Endothelial cell of umbilical vein (primary cell): ENCODE measurements around the gene WDR93. TPM values are rescaled to one million over a fixed set of nuclear protein-coding genes. Genes with fewer than 3 reads are reported as not detected.

Experiments used
- BruUV-seq: library from RNA; stranded (reverse); fragments of 400-500 nt; replicated peaks from 2 replicates; lab custom pipeline; 2021; lab: Mats Ljungman, UMichigan
- CTCF ChIA-PET: fragments of 300-600, 350-600 bp; sonication (Branson Sonifier 250); formaldehyde crosslinking; loops from one replicate; lab custom pipeline; 2021; ENCODE audit warnings: antibody characterized with exemption, inconsistent platforms; lab: Charles Lee
- POLR2A ChIA-PET: fragments of 300-600, 350-600 bp; sonication (Branson Sonifier 250); formaldehyde crosslinking; loops from one replicate; lab custom pipeline; 2021; ENCODE audit warnings: antibody characterized with exemption, inconsistent platforms; lab: Charles Lee
- DNase-seq: peaks from one replicate; pipeline ENCODE4 v3.0.0-alpha.2; 2011; ENCODE audit warnings: low read depth, low spot score
- FAIRE-seq: peaks from 2 replicates; lab custom pipeline; 2011; peaks lifted over from hg19 to GRCh38; lab: Jason Lieb, UNC
- H2AFZ ChIP-seq: 2 replicates; pipeline ENCODE4 v1.6.0; 2012; ENCODE audit warnings: low read depth, low read length, control low read depth, inconsistent platforms
- H3K27ac ChIP-seq: 2 replicates; pipeline ENCODE4 v1.5.1; 2011; ENCODE audit warnings: low read depth, mild to moderate bottlenecking, control low read depth, low read length, moderate library complexity; ENCODE audit not compliant: insufficient read depth
- H3K27me3 ChIP-seq, 2 experiments: 2 replicates each; pipeline versions ENCODE4 v1.6.0 to v1.6.1; 2011; ENCODE audit warnings: low read length in 2 of 2, mixed read lengths in 1 of 2; ENCODE audit not compliant: control insufficient read depth in 2 of 2, insufficient read depth in 2 of 2
- H3K36me3 ChIP-seq, 2 experiments: 2 replicates in 1 of 2; 3 replicates in 1 of 2; pipeline ENCODE4 v1.5.1; 2011; ENCODE audit warnings: low read length in 2 of 2, mild to moderate bottlenecking in 1 of 2, moderate library complexity in 1 of 2; ENCODE audit not compliant: control insufficient read depth in 2 of 2, insufficient read depth in 2 of 2; ENCODE audit errors: extremely low read depth in 1 of 2
- H3K4me1 ChIP-seq: 3 replicates; pipeline ENCODE4 v1.5.1; 2011; ENCODE audit warnings: mild to moderate bottlenecking, low read length; ENCODE audit not compliant: control insufficient read depth, insufficient read depth; ENCODE audit errors: extremely low read depth
- H3K4me2 ChIP-seq: 2 replicates; pipeline ENCODE4 v1.6.1; 2011; ENCODE audit warnings: low read length, control low read depth, mixed read lengths; ENCODE audit not compliant: insufficient read depth
- H3K4me3 ChIP-seq, 3 experiments: fragments of 200-600 bp in 1 of 3; sonication (generic), shearing (Covaris generic) in 1 of 3; replicated peaks in 1 of 3; 2 replicates each; pipeline ENCODE4 v1.5.1; 2011 to 2016; ENCODE audit warnings: control low read depth in 3 of 3, low read length in 3 of 3, mild to moderate bottlenecking in 2 of 3, inconsistent platforms in 1 of 3, low read depth in 1 of 3, moderate library complexity in 1 of 3; ENCODE audit not compliant: insufficient read depth in 1 of 3
- H3K79me2 ChIP-seq: 2 replicates; pipeline ENCODE4 v1.6.0; 2012; ENCODE audit warnings: low read length, inconsistent platforms; ENCODE audit not compliant: control insufficient read depth, insufficient read depth
- H3K9ac ChIP-seq: replicated peaks from 2 replicates; pipeline ENCODE3; 2011; ENCODE audit warnings: low read length, control low read depth; ENCODE audit not compliant: insufficient read depth; ENCODE audit errors: extremely low read depth
- H3K9me1 ChIP-seq: replicated peaks from 3 replicates; pipeline ENCODE4 v1.6.0; 2011; ENCODE audit warnings: mild to moderate bottlenecking, low read length; ENCODE audit not compliant: control insufficient read depth, insufficient read depth; ENCODE audit errors: extremely low read depth
- H3K9me3 ChIP-seq: replicated peaks from 2 replicates; pipeline ENCODE4 v1.5.1; 2012; ENCODE audit warnings: low read length, inconsistent platforms; ENCODE audit not compliant: control insufficient read depth, insufficient read depth
- H4K20me1 ChIP-seq: replicated peaks from 2 replicates; pipeline ENCODE3; 2011; ENCODE audit warnings: mild to moderate bottlenecking, low read length; ENCODE audit not compliant: control insufficient read depth, insufficient read depth; ENCODE audit errors: extremely low read depth
- EZH2 ChIP-seq: IDR thresholded peaks from 2 replicates; pipeline ENCODE4 v1.6.1; 2012; ENCODE audit warnings: borderline replicate concordance, low read depth, mild to moderate bottlenecking, moderate library complexity, low read length, inconsistent platforms; ENCODE audit not compliant: severe bottlenecking
- FOS ChIP-seq: IDR thresholded peaks from 2 replicates; pipeline ENCODE4 v1.6.1; 2011; ENCODE audit warnings: mild to moderate bottlenecking, low read length, moderate library complexity, borderline replicate concordance; ENCODE audit not compliant: insufficient read depth
- GATA2 ChIP-seq: IDR thresholded peaks from 2 replicates; pipeline ENCODE4 v1.7.0; 2011; ENCODE audit warnings: low read depth, mild to moderate bottlenecking, moderate library complexity, mixed read lengths, low read length; ENCODE audit not compliant: insufficient read length, insufficient read depth
- JUN ChIP-seq: IDR thresholded peaks from 2 replicates; pipeline ENCODE4 v1.6.1; 2011; ENCODE audit warnings: borderline replicate concordance, low read depth; ENCODE audit not compliant: insufficient read length, insufficient read depth
- MYC ChIP-seq: IDR thresholded peaks from one replicate; pipeline ENCODE4 v1.6.1; 2011; ENCODE audit warnings: mild to moderate bottlenecking, low read depth, low read length
- POLR2A ChIP-seq: IDR thresholded peaks from 2 replicates; pipeline ENCODE4 v1.6.1; 2012; ENCODE audit warnings: low read depth, mild to moderate bottlenecking, control low read depth, low read length
- POLR2AphosphoS5 ChIP-seq: IDR thresholded peaks from 2 replicates; pipeline ENCODE4 v1.6.1; 2012; ENCODE audit warnings: low read depth, mild to moderate bottlenecking, control low read depth, low read length, moderate library complexity; ENCODE audit not compliant: insufficient read depth
- dilution Hi-C: fragments of 300-500 bp; cut with MboI; formaldehyde crosslinking; loops from one replicate; pipeline ENCODE4 v1.15.0; 2019; ENCODE audit warnings: low sequenced_read_pairs; ENCODE audit not compliant: extremely low pct_ligation_motif_present
- intact Hi-C: fragments of 100-400 bp; cut with micrococcal nuclease; formaldehyde crosslinking; loops from one replicate; pipeline ENCODE4 v1.10.0; 2022
- polyA plus RNA-seq, 4 experiments: library from polyadenylated mRNA; depleted of rRNA in 3 of 4; stranded (reverse) in 3 of 4; unstranded in 1 of 4; fragments of >200 nt; gene quantifications; 2 replicates each; pipeline versions ENCODE4 v1.2.1 to v1.2.3, GENCODE V29; 2011 to 2012; ENCODE audit warnings: missing spikeins in 1 of 4
- total RNA-seq: library from RNA; stranded (reverse); gene quantifications from 2 replicates; pipeline ENCODE4 v1.2.3, GENCODE V29; 2021
- TF ChIP-seq, protein P1 (sequence below): IDR thresholded peaks from 2 replicates; pipeline ENCODE4 v1.6.1; 2011; ENCODE audit not compliant: insufficient read depth, insufficient read length
- TF ChIP-seq, protein P2 (sequence below), 2 donors: IDR thresholded peaks; 1 replicate in 1 of 2; 2 replicates in 1 of 2; pipeline ENCODE4 v1.5.1; 2011; ENCODE audit warnings: low read length in 2 of 2, mild to moderate bottlenecking in 2 of 2, moderate library complexity in 2 of 2, control low read depth in 1 of 2, inconsistent platforms in 1 of 2, low read depth in 1 of 2; ENCODE audit not compliant: insufficient read depth in 1 of 2; ENCODE audit errors: extremely low read depth in 1 of 2

Gene WDR93
- total and polyA plus RNA-seq, 2 donors (not counting 3 experiments of a cell fraction or from before 2014, with no cell fraction given), result 0.07 TPM; not detected in 1

DNA sequence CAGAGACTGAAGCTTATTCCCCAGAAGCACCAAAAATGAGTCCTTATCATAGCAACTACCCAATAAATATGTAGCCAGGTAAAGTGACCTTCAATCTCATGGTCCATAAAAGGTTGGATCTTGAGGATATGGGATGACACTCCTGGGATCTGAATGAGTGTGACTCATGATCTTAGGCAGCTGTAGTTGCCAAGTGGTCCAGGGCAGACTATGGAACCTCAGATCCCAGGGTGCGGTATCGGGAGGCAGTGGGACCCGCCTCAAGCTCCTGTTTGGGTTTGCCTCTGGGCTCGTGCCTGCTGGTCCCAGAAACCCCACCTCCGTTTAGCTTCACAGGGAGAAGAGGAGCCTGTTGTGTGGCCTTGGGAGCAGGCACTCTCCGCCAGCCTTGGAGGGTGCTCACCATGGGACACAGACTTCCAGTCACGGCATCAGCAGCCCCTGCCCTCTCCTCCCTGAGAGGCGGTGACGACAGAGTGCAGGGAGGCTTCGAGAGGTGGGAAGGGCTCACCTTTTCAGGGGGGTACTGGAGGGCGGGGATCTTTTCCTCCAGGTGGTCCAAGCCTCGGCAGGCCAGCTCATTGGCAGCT lies 19.5 kb upstream of the WDR93 start:
- FAIRE-seq, result no peak
- POLR2A ChIA-PET, result no interaction called here
- no peaks in the 10 kb centered on the region for H3K36me3 ChIP-seq
- TF ChIP-seq POLR2A (no peak), FOS (no peak), GATA2 (no peak), MYC (no peak), POLR2AphosphoS5 (no peak), EZH2 (no peak), JUN (no peak)
- TF ChIP-seq, protein P1, sequence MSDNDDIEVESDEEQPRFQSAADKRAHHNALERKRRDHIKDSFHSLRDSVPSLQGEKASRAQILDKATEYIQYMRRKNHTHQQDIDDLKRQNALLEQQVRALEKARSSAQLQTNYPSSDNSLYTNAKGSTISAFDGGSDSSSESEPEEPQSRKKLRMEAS, result no peak
- TF ChIP-seq, protein P2, sequence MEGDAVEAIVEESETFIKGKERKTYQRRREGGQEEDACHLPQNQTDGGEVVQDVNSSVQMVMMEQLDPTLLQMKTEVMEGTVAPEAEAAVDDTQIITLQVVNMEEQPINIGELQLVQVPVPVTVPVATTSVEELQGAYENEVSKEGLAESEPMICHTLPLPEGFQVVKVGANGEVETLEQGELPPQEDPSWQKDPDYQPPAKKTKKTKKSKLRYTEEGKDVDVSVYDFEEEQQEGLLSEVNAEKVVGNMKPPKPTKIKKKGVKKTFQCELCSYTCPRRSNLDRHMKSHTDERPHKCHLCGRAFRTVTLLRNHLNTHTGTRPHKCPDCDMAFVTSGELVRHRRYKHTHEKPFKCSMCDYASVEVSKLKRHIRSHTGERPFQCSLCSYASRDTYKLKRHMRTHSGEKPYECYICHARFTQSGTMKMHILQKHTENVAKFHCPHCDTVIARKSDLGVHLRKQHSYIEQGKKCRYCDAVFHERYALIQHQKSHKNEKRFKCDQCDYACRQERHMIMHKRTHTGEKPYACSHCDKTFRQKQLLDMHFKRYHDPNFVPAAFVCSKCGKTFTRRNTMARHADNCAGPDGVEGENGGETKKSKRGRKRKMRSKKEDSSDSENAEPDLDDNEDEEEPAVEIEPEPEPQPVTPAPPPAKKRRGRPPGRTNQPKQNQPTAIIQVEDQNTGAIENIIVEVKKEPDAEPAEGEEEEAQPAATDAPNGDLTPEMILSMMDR (IDR thresholded peaks at IDR 0.05; ENCODE audit: extremely low read depth in 1 of 2, insufficient read depth in 1 of 2, low read depth in 1 of 2, low read length in 2 of 2), result no peak
- no peak overlapping the region for H3K4me2 ChIP-seq
- no peak overlapping the region for H3K27ac ChIP-seq
- no peak overlapping the region for H3K9ac ChIP-seq
- intact Hi-C loops, result no loop called here
- H3K9me3 ChIP-seq, result no peaks in the 10 kb centered on the region
- H3K4me1 ChIP-seq, result peaks cover under 1% of the 10 kb centered on the region
- no peak overlapping the region for H2AFZ ChIP-seq
- H3K27me3 ChIP-seq, result no peaks in the 10 kb centered on the region
- H3K79me2 ChIP-seq, result no peaks in the 10 kb centered on the region
- CTCF ChIA-PET, result interaction anchor here (1.0 to 3.6 kb wide), 3 partner anchors 8 to 69 kb away, joined by 4 to 21 read pairs (median 12); no protein-coding TSS in a partner anchor
- dilution Hi-C loops, result no loop called here
- no peak for DNase-seq
- no peaks in the 10 kb centered on the region for H3K9me1 ChIP-seq
- BruUV-seq, result no TSS peak
- no peak overlapping the region for H3K4me3 ChIP-seq
- no peaks in the 10 kb centered on the region for H4K20me1 ChIP-seq
